Measurements from ENCODE around the gene MVB12B. TPM values are rescaled to one million over a fixed set of nuclear protein-coding genes. Genes with fewer than 3 reads are reported as not detected.

MVB12B gene
- total and polyA plus RNA-seq, 2 of the 8 experiments (the other 6 are each of a cell fraction or from before 2014, with no cell fraction given), result 2.6 to 5.0 TPM

- H2BK120ac ChIP-seq (replicated peaks; ENCODE audit: low read depth, low read length), result peak overlapping the region; percentile 93
- H3K23me2 ChIP-seq (ENCODE audit: low read depth, low read length), result peaks cover 5% of the 10 kb centered on the region; the same call in 1 of the 2 replicates
- H3K27ac ChIP-seq (ENCODE audit: low read depth, low read length), result 0 out of 2 replicates have a peak overlapping the region, but pooled peaks have one; percentile 6
- ChIA-PET POLR2A (ENCODE audit: partially characterized antibody) (interaction anchor here (1.2 to 1.9 kb wide), 2 partner anchors 9 to 20 kb away, joined by 3 to 6 read pairs; no protein-coding TSS in a partner anchor), CTCF (ENCODE audit: partially characterized antibody) (interaction anchor here (1.6 to 6.1 kb wide), 4 partner anchors 15 to 32 kb away, joined by 3 to 34 read pairs (median 24); no protein-coding TSS in a partner anchor)
- no peak overlapping the region; the same call in 1 of the 2 replicates for H2BK15ac ChIP-seq (ENCODE audit: low read length)
- no peak overlapping the region for H3K56ac ChIP-seq (replicated peaks; ENCODE audit: insufficient read length, low read depth, low read length)
- H3K9ac ChIP-seq (replicated peaks in 1 of 4; ENCODE audit: extremely low read depth in 1 of 4, low read depth in 3 of 4, low read length in 3 of 4), result no peak overlapping the region
- H3K9me3 ChIP-seq (ENCODE audit: insufficient read depth in 2 of 2, low read depth in 1 of 2, low read length in 1 of 2), result no peaks in the 10 kb centered on the region
- H4K8ac ChIP-seq (ENCODE audit: extremely low read depth, insufficient read depth, low read length), result no peak overlapping the region; the same call in 1 of the 2 replicates
- no peaks in the 10 kb centered on the region for H3K79me2 ChIP-seq (ENCODE audit: control insufficient read depth in 1 of 2, insufficient read depth in 2 of 2, low read length in 2 of 2)
- no peak overlapping the region for H3K14ac ChIP-seq (ENCODE audit: insufficient read length)
- H3K4ac ChIP-seq (replicated peaks; ENCODE audit: insufficient read length, low read depth, low read length), result peak overlapping the region; percentile 57
- FAIRE-seq (no peak), DNase-seq (ENCODE audit: low read depth in 1 of 2, low spot score in 2 of 2) (no peak)
- H3K36me3 ChIP-seq (ENCODE audit: control insufficient read depth in 2 of 4, insufficient read depth in 4 of 4, low read length in 3 of 4), result no peaks in the 10 kb centered on the region
- H4K20me1 ChIP-seq (replicated peaks in 1 of 2; ENCODE audit: control insufficient read depth in 1 of 2, insufficient read depth in 2 of 2, low read length in 2 of 2), result no peaks in the 10 kb centered on the region
- H3K4me2 ChIP-seq (ENCODE audit: insufficient read depth in 1 of 2, low read depth in 2 of 2, low read length in 2 of 2), result peak overlapping the region; percentile 52 to 79
- peak overlapping the region; percentile 92 for H3K18ac ChIP-seq (ENCODE audit: extremely low read depth, low read length)
- H4K5ac ChIP-seq (ENCODE audit: insufficient read length, low read depth, low read length), result no peak overlapping the region
- no peaks in the 10 kb centered on the region for H3K79me1 ChIP-seq (ENCODE audit: low read depth, low read length)
- peak overlapping the region; percentile 75; the same call in 1 of the 2 replicates for H2AK5ac ChIP-seq (ENCODE audit: low read depth, low read length)
- peak overlapping the region; percentile 88 for H4K91ac ChIP-seq (replicated peaks; ENCODE audit: insufficient read length, low read length)
- H3K4me3 ChIP-seq (ENCODE audit: extremely low read depth in 1 of 4, insufficient read depth in 2 of 4, low read depth in 3 of 4, low read length in 4 of 4), result peak overlapping the region in 3 of 4 experiments; percentile 11 to 42 (median 26); a peak in 5 of 8 replicates
- H2BK12ac ChIP-seq (ENCODE audit: low read depth, low read length), result peak overlapping the region; percentile 96
- peaks cover 0 to 8% (median 5%) of the 10 kb centered on the region in 4 experiments; a peak in 5 of 7 replicates for H3K27me3 ChIP-seq (replicated peaks in 1 of 4; ENCODE audit: control insufficient read depth in 3 of 4, extremely low read depth in 1 of 4, insufficient read depth in 3 of 4, low read length in 3 of 4)
- peak overlapping the region; percentile 92 for H2BK20ac ChIP-seq (ENCODE audit: low read length)
- H3K4me1 ChIP-seq (replicated peaks in 1 of 4; ENCODE audit: control insufficient read depth in 3 of 4, insufficient read depth in 4 of 4, low read length in 3 of 4), result peaks cover 9 to 34% (median 15%) of the 10 kb centered on the region in 4 experiments
- no peak overlapping the region for H2AFZ ChIP-seq (ENCODE audit: low read length)
- no peak overlapping the region for H3K23ac ChIP-seq (ENCODE audit: insufficient read length)
- WGBS, 2 experiments (ENCODE audit: extremely low coverage in 1 of 2, insufficient coverage in 1 of 2, insufficient read length in 1 of 2, insufficient replicate concordance in 2 of 2, low coverage in 1 of 2, low lambda C conversion rate in 2 of 2, missing lambda C conversion rate in 1 of 2), result 57% methylated on average over 23 of the region's 23 CpGs; no CpG with 5 or more reads in 1 of the 2 experiments
- H2BK5ac ChIP-seq (ENCODE audit: low read depth, low read length), result peak overlapping the region; percentile 98
- no peak for TF ChIP-seq SIRT6 (IDR thresholded peaks at IDR 0.05; ENCODE audit: low read length)
- TF ChIP-seq POLR2A (IDR thresholded peaks at IDR 0.05; ENCODE audit: control extremely low read depth in 1 of 2, low read depth in 2 of 2, low read length in 2 of 2), result no peak
- no peak for TF ChIP-seq RFX5 (IDR thresholded peaks at IDR 0.05; ENCODE audit: borderline replicate concordance, low read depth, low read length)
- TF ChIP-seq SIN3A (conservative IDR thresholded peaks at IDR 0.05 in 1 of 2, IDR thresholded peaks at IDR 0.05 in 1 of 2; ENCODE audit: low read depth in 1 of 2, low read length in 2 of 2), result no peak
- peak; percentile 36 for TF ChIP-seq ASH2L (IDR thresholded peaks at IDR 0.05; ENCODE audit: low read length)
- TF ChIP-seq ATF3 (IDR thresholded peaks at IDR 0.05; ENCODE audit: insufficient read depth, low read depth, low read length), result no peak
- TF ChIP-seq TBP (IDR thresholded peaks at IDR 0.05; ENCODE audit: low read depth, low read length), result no peak
- TF ChIP-seq CTBP2 (IDR thresholded peaks at IDR 0.05; ENCODE audit: borderline replicate concordance, insufficient read depth, insufficient read length, low read length), result peak; percentile 34
- no peak for TF ChIP-seq CREB1 (IDR thresholded peaks at IDR 0.05)
- no peak for TF ChIP-seq SUZ12 (IDR thresholded peaks at IDR 0.05; ENCODE audit: low read length)
- TF ChIP-seq TAF7 (optimal IDR thresholded peaks at IDR 0.05; ENCODE audit: borderline replicate concordance, low read depth, low read length), result no peak
- no peak for TF ChIP-seq BRCA1 (IDR thresholded peaks at IDR 0.05; ENCODE audit: low read depth, low read length)
Measured at GRCh38 chr9:126534431-126535186, 208.0 kb downstream of the MVB12B start.
